Sciatic nerve (tissue), 2 donors: ENCODE data around the gene IDS. TPM values are rescaled to one million over a fixed set of nuclear protein-coding genes. Genes with fewer than 3 reads are reported as not detected.

ENCODE experiments used
- ATAC-seq: fragments of 200-7000 bp; cut with Tn5 transposase; one replicate; pipeline ENCODE4 v1.9.1; 2020; ENCODE audit warnings: mild to moderate bottlenecking, moderate library complexity
- DNase-seq: peaks from one replicate; pipeline ENCODE4 v3.0.0-alpha.2; 2020; ENCODE audit warnings: low spot score
- intact Hi-C: fragments of 100-400 bp; cut with DNase I; formaldehyde crosslinking; loops from one replicate; pipeline ENCODE4 v1.14.2; 2022
- total RNA-seq: library from RNA; stranded (reverse); fragmentation: NEBNext Ultra II Directional; extraction: Animal tissue kit (Norgen Biotek cat#: 25700); gene quantifications from one replicate; pipeline ENCODE4 v1.2.1, GENCODE V29; 2021
- donor health status: DM: no; HTN: no; CAD: no.
- donor health status: DM: no; HTN: no; CAD: no.

IDS gene
- total RNA-seq, 1 donor from 2014 or later, result 111 TPM

DNA sequence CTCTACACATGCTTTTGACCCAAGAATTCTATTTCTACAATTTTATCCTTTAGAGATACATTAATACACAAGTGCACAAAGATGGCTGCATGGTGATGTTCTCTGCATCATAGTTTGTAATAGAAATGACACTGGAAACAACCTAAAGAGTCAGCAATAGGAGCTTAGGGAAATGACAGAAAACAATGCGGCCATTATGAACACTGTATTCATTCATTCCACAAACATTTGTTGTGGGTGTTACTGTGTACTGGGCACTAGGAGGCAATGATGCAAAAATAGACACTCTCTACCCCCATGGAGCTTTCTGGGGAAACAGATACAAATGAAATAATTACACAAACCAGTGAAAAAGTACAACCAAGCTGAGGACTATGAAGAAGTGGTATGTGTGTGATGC, 32.0 kb downstream of the IDS start:
- ATAC-seq (no peak), DNase-seq (no peak)
- intact Hi-C loops, result no loop called here

DNA sequence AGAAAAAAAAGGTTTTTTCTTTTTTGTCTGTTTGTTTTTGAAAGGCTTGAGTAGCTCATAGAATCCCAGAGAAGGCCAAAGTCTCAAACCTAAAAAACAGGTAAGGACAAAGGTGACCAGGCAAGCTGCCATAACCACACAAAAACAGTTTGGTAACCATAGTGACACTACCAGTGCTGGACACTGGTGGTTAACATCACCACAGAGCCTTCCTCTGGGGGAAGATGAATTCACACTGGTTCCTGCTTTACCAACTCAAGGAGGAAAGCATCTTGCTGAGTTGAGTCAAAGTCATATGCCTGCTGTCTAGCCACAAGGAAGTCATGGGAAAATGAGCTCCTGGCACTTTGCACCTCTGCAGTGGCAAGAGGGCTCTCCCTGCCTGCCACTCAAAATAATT, 32.5 kb downstream of the IDS start:
- intact Hi-C loops, result no loop called here
- ATAC-seq (no peak), DNase-seq (no peak)

DNA sequence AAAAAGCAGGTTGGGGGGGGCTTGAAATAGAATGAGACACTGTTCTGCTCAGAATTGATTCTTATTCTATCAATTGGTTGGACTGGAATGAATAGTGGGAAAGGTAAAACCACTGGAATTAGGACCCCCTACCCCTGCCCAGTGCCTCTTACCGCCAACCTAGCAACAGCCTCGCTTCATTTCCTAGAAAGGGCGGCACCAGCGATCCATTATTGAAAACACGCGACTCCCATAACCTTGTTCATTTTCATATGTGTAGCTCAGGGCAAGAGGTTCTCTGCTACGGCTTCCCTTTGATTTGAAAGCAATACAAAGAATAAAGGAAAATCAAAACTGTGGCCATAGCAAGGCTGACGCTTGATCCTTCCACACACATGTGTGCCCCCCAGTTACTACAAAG, 33.7 kb downstream of the IDS start:
- DNase-seq, result no peak
- no peak for ATAC-seq
- intact Hi-C loops, result no loop called here

DNA sequence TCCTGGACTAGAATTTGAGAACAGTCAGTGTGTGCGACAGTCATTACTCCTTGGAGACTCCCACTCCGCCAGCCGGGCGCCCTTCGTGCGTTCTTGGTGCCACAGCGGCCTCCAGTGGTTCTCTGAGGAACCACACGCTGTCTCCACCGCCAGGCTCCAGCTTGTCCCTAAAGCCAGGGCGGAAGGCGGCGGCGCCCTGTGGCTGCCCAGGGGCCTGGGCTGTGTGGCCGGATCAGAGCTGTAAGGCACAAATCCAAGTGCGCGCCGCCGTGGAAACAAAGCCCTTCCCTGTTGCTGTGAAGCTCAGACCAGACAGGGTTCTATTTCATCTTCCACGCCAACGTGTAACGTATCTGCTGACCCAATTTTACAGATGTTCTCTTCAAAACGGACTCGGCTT, 34.2 kb downstream of the IDS start:
- DNase-seq (peak; percentile 86), ATAC-seq (peak; percentile 95)
- intact Hi-C loops, result no loop called here

DNA sequence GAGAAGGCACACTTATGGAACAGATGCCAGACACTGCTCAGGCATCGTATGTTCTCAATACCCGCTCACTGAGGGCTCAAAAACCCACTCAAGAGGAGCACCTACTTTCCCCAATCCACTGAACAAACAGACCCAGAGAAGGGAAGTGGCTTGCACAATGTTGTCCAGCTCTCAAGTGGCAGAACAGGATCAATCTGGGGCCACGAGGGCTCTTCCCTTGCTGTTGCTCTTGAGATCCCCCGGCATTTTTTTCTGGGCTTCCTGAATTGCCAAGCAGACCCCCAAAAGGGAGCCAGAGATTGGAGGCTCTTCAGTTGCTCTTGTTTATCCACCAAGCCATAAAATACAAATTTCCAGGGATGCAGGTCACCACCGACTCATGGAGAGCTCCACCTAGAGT, 35.7 kb downstream of the IDS start:
- intact Hi-C loops, result no loop called here

DNA sequence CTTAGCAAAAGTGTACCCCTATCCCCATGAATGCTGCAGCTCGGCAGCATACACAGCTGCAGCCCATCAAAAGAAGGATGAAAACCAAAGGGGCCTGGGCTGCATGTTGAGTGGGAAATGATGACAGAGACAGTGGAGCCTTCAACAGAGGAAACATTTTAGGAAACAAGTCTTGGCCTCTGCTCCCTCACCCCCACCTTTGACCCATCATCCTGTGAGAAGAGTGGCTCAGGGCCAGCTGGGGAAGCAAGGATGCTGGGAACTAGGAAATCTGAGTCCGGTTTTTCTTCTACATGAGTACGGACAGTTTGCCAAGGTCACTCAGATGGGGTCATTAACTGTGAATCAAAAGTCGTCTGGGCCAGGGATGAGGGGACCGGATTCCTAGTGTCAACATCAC, 37.2 kb downstream of the IDS start:
- intact Hi-C loops, result no loop called here
- DNase-seq (no peak), ATAC-seq (no peak)

More for the DNA sequence above, 35.7 kb downstream of the IDS start:
- ATAC-seq (no peak), DNase-seq (no peak)

DNA sequence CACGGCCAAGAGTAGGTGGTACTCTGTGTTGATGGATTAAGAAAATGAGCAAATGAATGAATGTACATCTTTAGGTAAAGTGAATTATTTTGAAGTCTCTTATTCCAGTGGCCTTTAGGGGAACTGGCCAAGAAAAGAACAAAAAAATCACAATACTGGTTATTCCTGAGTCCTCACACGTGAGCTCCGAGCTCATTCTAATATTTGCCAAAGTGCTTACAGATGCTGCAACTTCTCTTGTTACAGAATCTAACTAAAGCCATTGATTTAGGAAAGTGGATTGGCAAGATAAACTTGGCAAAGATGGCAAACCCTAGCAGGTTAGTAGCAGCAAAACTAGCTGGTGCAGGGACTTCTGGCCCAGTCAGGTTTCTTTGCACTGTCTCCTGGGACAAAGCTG, 37.6 kb downstream of the IDS start:
- intact Hi-C loops, result no loop called here
- DNase-seq (no peak), ATAC-seq (no peak)

DNA sequence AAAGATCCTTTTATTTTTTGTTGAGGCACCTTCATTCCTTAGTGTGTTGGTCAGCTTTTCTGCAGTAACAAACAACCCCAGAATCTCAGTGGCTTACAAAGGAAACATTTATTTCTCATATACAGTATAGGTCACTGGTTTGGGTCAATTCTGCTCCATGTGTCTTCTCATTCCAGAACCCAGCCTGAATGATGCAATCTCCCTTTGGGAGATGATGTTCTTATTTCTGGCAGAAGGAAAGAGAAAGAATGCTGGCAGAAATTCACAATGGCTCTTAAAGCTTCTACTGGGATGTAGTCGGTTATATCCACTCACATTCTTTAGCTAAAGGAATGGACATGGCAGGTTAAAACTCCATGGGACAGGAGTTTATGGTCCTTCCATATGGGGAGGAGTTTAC, 42.3 kb downstream of the IDS start:
- peak; percentile 63 for ATAC-seq
- no peak for DNase-seq
- intact Hi-C loops, result no loop called here

DNA sequence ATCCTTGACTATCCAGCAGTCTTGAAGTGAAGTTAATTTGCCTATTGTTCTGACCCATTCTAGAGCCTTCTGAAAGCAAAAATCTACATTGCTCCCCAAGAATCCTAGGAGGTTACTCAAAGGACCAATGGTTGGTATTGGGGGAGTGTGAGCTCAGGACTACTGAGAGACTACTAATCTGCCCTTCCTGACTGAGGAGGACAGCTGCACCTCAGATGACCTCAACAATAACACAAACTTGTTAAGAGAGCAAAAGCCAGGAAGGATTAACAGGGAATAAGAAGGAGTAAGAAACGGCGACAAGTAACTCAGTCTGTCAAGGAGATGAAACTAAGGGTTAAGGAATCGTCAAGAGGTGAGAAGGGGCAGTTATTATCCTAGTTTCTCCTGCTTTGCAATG, 43.4 kb downstream of the IDS start:
- DNase-seq (no peak), ATAC-seq (no peak)
- intact Hi-C loops, result no loop called here

DNA sequence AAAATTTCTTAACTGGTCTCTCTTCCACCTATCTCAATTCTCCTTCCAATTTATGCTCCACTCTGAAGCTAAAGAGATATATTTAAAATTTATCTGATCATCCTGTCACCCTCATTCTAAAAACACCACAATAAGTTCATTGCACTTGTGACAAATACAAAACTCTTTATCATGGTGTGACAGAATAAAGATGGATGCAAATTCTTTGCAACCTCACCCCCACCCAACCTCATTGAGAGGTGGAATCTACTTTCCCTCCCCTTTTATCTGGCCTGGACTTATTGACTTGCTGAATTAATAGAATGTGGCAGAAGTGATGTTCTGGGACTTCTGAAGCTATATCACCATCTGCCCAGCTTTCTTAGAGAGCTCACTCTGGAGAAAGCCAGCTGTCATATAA, 46.5 kb downstream of the IDS start:
- no peak for DNase-seq
- intact Hi-C loops, result no loop called here
- ATAC-seq, result no peak

DNA sequence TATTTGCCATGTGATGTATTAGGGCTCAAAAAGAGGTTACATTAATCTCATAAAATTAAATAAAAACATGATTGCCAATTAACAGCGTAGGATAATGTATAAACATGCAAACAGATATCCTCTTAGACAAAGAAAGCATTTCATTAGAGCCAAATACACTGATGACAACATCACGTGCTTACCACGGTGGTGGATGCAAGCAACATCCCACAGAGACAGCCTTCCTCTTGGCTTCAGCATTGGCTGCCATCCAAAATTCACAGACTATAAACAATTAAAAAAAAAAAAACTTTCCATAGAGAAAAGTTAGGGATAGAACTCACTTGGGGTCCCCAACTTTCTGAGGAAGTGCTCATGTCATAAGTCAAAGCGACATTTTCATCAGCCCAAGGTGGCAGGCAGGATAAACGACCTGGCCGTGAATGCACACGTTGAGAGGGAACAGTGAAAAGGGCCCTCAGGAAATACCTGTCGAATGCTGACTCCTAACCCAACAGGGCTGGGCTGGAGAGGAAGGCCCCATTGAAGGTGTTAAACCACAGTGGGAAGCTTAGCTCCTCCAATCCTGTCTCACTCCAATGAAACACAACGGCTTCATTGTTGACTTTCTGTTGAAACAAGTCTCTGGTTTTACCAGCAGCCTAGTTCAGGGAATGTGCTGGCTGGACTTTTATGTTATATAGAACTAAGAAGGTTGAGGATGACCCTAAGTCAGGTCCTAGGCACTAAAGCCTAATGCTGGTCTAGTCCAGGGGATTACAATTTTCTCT, 48.4 kb downstream of the IDS start:
- DNase-seq (no peak), ATAC-seq (no peak)
- intact Hi-C loops, result no loop called here

DNA sequence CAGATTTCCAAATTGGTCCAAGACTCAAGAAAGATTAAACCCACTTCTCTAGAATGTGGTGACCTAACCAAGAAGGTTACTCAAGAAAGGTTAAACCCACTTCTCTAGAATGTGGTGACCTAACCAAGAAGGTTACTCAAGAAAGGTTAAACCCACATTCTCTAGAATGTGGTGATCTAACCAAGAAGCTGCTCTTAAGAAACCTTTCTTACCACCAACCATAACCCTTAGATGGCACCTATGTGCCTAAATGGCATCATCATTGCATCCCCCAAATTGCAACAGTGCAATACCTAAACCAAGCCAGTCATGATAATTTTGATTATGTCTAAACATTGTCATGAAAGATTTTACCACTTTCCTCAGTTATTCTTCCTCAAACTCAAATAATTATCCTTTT, 49.2 kb downstream of the IDS start:
- DNase-seq (no peak), ATAC-seq (no peak)
- intact Hi-C loops, result no loop called here

DNA sequence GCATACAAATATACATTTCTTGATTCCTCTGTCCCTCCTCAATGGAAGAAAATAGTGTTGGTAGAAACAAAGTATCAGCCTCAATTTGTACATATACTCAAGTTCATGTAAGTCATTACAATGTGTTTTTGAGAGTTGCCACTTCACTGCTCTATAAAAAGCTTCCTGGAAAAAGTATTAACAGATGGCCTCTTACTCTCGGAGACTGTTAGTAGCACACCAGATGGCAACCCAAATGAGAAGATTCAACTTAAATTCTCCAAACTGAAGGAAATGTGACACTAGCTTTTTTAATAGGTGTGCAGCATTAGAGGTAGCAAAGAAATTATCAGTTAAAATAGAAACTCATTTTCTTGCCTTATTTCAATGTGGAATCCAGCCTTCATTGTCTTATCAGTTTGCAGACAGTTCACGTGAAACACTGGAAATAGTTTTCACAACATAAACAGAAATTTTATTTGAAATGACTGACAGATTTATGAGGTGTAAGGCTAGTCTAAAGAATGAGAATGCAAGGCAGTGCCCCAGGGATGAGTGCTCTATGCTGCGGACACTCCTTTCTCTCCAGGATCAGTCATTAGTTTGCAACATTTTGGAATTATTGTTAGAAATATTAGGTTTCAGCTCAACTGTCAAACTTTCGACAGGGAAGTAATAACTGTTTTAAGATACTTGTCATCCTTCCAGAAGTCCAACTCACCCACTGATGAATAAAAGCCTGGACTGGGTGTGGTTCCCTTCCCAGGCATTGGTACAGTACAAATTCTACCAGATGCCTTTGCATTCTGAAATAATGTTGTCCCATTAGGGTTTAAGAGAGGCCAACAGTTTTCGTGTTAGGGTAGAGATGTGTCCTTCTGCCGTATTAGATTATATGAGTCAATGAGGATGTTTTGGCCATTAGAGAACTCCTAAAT, 50.9 kb downstream of the IDS start:
- ATAC-seq (no peak), DNase-seq (no peak)
- intact Hi-C loops, result no loop called here

DNA sequence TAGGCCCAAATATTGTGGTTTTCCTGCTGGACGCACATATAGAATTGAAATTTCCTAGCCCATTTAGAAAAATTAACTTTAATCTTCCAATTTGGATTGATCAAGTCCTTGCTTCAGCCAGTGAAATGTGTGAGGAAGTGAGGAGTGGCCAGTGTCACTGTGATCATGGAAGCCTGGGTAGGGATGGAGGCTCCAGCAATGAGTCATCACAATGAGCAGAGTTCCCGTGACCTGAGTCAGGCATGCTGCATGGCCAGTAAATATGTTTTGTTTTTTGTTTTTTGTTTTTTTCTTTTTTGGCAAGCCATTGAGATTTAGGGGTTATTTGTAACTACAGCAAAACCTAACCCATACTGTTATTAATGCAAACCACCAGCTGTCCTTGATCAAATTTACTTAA, 52.1 kb downstream of the IDS start:
- ATAC-seq (no peak), DNase-seq (no peak)
- intact Hi-C loops, result no loop called here

DNA sequence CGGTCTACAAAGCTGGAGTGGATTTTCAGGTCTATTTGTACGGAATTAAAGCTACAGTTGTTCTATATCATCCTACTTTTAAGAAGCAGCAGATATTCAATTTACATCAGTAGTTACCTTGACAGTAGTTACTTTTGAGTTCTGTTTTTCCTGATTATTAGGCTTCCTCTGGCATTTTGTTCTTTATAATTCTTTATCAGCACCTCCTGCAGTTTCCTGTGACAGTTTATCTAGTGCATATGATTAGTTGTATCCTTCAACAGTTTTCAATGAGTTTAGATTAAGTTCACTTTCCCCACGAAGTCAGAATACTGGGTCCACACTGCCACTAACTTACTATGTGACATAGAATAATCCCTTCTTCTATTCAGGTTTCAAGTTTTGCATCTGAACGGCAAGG, 71.7 kb downstream of the IDS start:
- ATAC-seq (no peak), DNase-seq (no peak)
- intact Hi-C loops, result no loop called here

DNA sequence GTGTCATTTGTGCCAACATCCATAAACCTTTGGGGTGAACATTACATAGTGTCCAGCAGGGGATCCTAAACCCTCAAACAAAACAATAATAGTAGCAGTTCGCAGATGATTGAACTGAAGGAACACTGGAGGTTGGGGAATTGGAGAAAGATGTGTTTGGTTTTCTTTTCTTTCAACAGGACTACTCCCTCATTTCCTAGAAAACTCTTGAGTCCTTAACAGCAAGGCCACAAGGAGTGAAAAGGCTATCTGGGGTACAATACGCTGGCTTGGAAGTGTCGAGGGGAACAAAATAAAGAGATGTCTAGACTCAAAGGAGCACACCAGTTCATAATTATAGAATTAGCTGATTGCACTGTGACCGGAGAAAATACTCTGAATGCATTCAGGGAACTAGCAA, 72.1 kb downstream of the IDS start:
- intact Hi-C loops, result no loop called here
- ATAC-seq (no peak), DNase-seq (no peak)

Other genes with a start within 250 kb of the IDS start
- 18.9 TPM for gene EOLA1, start 35.7 kb upstream of the IDS start, total RNA-seq
- gene HSFX3, start 44.6 kb upstream of the IDS start, total RNA-seq, result not detected
- gene MAGEA9B, start 82.2 kb upstream of the IDS start, total RNA-seq, result not detected
- gene HSFX2, start 90.0 kb upstream of the IDS start, total RNA-seq, result 0.71 TPM
- gene TMEM185A, start 126.5 kb upstream of the IDS start, total RNA-seq, result 31.5 TPM
- not detected for gene MAGEA11, start 206.8 kb upstream of the IDS start, total RNA-seq